ENCODE data around the gene PRKN. TPM values are rescaled to one million over a fixed set of nuclear protein-coding genes. Genes with fewer than 3 reads are reported as not detected.

Gene PRKN
- total RNA-seq, 1 donor from 2014 or later, result 7.0 TPM

DNA sequence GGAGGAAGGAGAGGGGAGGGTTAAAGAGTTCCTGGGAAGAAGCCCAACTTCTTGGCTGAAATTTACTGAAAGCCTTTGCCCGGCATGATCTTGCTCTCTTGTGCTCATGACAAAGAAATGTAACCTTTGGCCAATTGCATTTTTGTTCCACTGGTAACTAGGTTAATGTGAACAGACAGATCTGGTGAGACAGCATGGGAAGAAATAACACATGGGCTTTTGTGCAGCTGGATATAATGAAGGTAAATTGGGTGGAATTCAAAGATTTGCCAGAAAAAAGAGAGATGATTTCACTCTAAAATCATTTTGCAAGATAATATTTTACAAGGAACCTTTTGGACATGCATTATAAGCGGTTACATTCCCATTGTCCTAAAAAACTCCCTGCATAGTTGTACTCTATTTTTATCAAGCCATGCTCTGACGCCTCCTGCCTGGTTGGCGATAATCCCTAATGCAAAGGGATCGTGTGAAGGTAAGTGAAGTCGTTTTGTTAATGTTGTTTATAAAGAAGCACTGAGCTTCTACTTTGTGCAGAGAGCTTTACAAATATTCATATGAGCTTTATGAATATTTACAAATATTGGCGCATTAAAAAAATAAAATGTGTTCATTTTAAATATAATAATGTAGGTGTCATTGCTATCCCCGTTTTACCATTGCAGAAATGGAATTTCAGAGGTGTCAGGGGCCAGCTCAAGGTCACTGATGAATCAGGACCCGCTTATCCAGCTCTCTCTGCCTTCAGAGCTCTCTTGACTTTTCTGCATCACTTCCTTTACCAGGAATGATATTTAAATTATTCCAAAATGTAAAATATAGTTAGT, 1292.4 kb downstream of the PRKN start:
- TF ChIP-seq, protein P1, sequence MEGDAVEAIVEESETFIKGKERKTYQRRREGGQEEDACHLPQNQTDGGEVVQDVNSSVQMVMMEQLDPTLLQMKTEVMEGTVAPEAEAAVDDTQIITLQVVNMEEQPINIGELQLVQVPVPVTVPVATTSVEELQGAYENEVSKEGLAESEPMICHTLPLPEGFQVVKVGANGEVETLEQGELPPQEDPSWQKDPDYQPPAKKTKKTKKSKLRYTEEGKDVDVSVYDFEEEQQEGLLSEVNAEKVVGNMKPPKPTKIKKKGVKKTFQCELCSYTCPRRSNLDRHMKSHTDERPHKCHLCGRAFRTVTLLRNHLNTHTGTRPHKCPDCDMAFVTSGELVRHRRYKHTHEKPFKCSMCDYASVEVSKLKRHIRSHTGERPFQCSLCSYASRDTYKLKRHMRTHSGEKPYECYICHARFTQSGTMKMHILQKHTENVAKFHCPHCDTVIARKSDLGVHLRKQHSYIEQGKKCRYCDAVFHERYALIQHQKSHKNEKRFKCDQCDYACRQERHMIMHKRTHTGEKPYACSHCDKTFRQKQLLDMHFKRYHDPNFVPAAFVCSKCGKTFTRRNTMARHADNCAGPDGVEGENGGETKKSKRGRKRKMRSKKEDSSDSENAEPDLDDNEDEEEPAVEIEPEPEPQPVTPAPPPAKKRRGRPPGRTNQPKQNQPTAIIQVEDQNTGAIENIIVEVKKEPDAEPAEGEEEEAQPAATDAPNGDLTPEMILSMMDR (IDR thresholded peaks at IDR 0.05; ENCODE audit: partially characterized antibody, unreplicated experiment), result no peak
- Mint-ChIP-seq H3K4me3 (ENCODE audit: unreplicated experiment) (no peak overlapping the region), H3K36me3 (ENCODE audit: unreplicated experiment) (no peaks in the 10 kb centered on the region), H3K9me3 (ENCODE audit: unreplicated experiment) (no peaks in the 10 kb centered on the region), H3K4me1 (ENCODE audit: low read depth, unreplicated experiment) (no peaks in the 10 kb centered on the region), H3K27ac (ENCODE audit: unreplicated experiment) (peak overlapping the region; percentile 60), H3K27me3 (ENCODE audit: unreplicated experiment) (no peaks in the 10 kb centered on the region)
- DNase-seq, result no peak

DNA sequence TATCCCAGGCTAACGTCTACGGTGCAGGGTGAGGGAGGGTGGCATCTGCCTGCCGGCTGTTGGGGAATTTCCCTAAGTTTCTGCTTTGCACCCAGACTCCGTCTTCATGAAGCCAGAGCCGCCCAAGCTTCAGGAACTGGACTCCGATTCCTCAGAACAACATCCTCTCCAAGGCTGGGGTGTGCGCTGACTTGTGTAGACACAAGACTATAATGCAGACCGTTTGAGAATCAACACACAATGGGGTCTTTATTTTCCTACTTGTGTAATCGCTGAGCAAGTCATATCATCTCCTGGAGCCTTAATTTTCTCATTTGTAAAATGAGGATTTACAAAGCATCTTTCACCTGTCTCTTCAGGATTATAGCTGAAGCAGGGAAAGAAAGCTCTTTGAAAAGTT, 1293.2 kb downstream of the PRKN start:
- TF ChIP-seq, protein P1 (IDR thresholded peaks at IDR 0.05; ENCODE audit: partially characterized antibody, unreplicated experiment), result no peak
- Mint-ChIP-seq H3K9me3 (ENCODE audit: unreplicated experiment) (no peaks in the 10 kb centered on the region), H3K4me1 (ENCODE audit: low read depth, unreplicated experiment) (no peaks in the 10 kb centered on the region), H3K36me3 (ENCODE audit: unreplicated experiment) (no peaks in the 10 kb centered on the region), H3K4me3 (ENCODE audit: unreplicated experiment) (no peak overlapping the region), H3K27me3 (ENCODE audit: unreplicated experiment) (no peaks in the 10 kb centered on the region), H3K27ac (ENCODE audit: unreplicated experiment) (no peak overlapping the region)
- no peak for DNase-seq

DNA sequence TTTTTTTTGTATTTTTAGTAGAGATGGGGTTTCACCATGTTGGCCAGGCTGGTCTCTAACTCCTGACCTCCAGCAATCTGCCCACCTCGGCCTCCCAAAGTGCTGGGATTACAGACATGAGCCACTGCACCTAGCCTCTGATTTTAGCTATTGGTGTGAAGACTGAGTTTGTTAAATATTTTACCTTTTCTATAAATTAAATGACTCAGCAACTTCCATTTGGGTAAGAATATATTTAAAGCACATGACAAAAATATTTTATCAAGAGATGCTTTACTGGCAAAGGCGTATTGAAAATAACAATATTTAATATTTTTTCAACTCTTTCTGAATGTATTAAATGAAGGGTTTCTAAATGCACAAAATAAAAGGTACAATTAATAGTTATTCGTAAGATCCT, 1295.0 kb downstream of the PRKN start:
- H3K27ac Mint-ChIP-seq (ENCODE audit: unreplicated experiment), result no peak overlapping the region

DNA sequence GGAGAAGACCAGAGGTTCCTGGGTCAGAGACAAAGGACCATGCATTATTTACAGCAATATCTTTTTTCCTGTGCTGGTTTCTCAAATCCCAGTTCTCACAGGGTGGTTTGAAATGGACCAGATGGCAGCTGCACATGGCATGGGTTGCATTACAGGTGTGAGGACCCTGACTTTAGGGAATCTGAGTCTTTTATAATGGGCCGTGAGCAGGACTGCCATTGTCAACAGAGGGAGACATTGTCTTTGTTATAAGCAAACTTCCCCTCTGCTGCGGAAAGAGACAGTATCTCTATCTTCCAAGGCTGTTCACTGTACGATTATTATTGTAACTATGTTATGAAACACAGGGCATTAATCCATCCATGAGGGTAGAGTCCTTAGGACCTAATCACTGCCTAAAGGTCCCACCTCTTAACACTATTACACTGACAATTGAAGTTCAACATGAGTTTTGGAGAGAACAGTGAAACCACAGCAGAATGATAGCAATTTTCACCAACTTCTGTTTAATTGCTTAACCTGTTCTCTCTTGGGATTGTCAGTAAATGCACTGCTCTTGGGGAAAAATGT, 1297.6 kb downstream of the PRKN start:
- no peak overlapping the region for H3K4me3 Mint-ChIP-seq (ENCODE audit: unreplicated experiment)
- TF ChIP-seq, protein P1 (IDR thresholded peaks at IDR 0.05; ENCODE audit: partially characterized antibody, unreplicated experiment), result no peak
- H3K4me1 Mint-ChIP-seq (ENCODE audit: low read depth, unreplicated experiment), result no peaks in the 10 kb centered on the region
- peaks cover 7% of the 10 kb centered on the region for H3K36me3 Mint-ChIP-seq (ENCODE audit: unreplicated experiment)
- H3K9me3 Mint-ChIP-seq (ENCODE audit: unreplicated experiment), result peaks cover 2% of the 10 kb centered on the region
- H3K27me3 Mint-ChIP-seq (ENCODE audit: unreplicated experiment), result peaks cover 2% of the 10 kb centered on the region
- no peak overlapping the region for H3K27ac Mint-ChIP-seq (ENCODE audit: unreplicated experiment)
- DNase-seq, result no peak

More for the DNA sequence above, 1295.0 kb downstream of the PRKN start:
- Mint-ChIP-seq H3K4me1 (ENCODE audit: low read depth, unreplicated experiment) (no peaks in the 10 kb centered on the region), H3K27me3 (ENCODE audit: unreplicated experiment) (no peaks in the 10 kb centered on the region), H3K9me3 (ENCODE audit: unreplicated experiment) (no peaks in the 10 kb centered on the region), H3K4me3 (ENCODE audit: unreplicated experiment) (no peak overlapping the region), H3K36me3 (ENCODE audit: unreplicated experiment) (no peaks in the 10 kb centered on the region)
- no peak for DNase-seq
- TF ChIP-seq, protein P1 (IDR thresholded peaks at IDR 0.05; ENCODE audit: partially characterized antibody, unreplicated experiment), result no peak

DNA sequence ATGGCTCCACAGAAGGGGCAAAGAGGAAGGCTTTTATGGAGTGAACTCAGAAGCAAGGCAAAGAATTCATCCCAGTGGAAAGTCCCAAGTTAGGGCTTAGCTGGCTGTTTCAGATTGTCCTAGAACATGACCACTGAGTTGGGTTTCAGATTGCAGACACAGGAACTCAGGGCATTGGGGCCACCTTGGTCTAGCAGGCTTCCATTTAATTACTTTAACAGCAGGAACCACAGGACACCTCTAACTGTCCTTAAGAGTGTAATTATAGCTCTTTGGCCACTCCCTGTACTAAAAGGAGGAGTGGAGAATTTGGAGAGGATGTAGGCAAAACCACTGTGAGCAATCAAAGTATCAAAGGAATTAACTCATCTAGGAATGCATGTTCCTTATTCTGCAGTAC, 1303.1 kb downstream of the PRKN start:
- peaks cover 2% of the 10 kb centered on the region for H3K27me3 Mint-ChIP-seq (ENCODE audit: unreplicated experiment)
- TF ChIP-seq, protein P1 (IDR thresholded peaks at IDR 0.05; ENCODE audit: partially characterized antibody, unreplicated experiment), result no peak
- H3K27ac Mint-ChIP-seq (ENCODE audit: unreplicated experiment), result no peak overlapping the region
- H3K4me1 Mint-ChIP-seq (ENCODE audit: low read depth, unreplicated experiment), result no peaks in the 10 kb centered on the region
- DNase-seq, result no peak
- H3K36me3 Mint-ChIP-seq (ENCODE audit: unreplicated experiment), result peaks cover 7% of the 10 kb centered on the region
- H3K9me3 Mint-ChIP-seq (ENCODE audit: unreplicated experiment), result peaks cover 2% of the 10 kb centered on the region
- H3K4me3 Mint-ChIP-seq (ENCODE audit: unreplicated experiment), result no peak overlapping the region
